GM06990 (cell line): ENCODE measurements around the gene SCRT2.
A peak's percentile ranks its signal among the peaks of the same experiment; 100 is the strongest.

Source experiments
- DNase-seq: peaks from one replicate; pipeline ENCODE4 v3.0.0-alpha.2; 2011; ENCODE audit not compliant: insufficient read length; ENCODE audit errors: extremely low read depth
- H3K27me3 ChIP-seq: replicated peaks from 2 replicates; pipeline ENCODE4 v1.6.0; 2011; ENCODE audit warnings: low read length; ENCODE audit not compliant: control insufficient read depth, insufficient read depth
- H3K36me3 ChIP-seq: 2 replicates; pipeline ENCODE4 v1.5.1; 2011; ENCODE audit warnings: low read length; ENCODE audit not compliant: control insufficient read depth, insufficient read depth
- H3K4me3 ChIP-seq: replicated peaks from 2 replicates; pipeline ENCODE4 v1.5.1; 2011; ENCODE audit warnings: low read depth, mild to moderate bottlenecking, control low read depth, low read length
- TF ChIP-seq, protein P1 (sequence below): IDR thresholded peaks from 2 replicates; pipeline ENCODE4 v1.5.1; 2011; ENCODE audit warnings: low read length, control low read depth, mild to moderate bottlenecking, inconsistent platforms; ENCODE audit not compliant: insufficient read depth, poor library complexity, severe bottlenecking

Gene SCRT2

DNA sequence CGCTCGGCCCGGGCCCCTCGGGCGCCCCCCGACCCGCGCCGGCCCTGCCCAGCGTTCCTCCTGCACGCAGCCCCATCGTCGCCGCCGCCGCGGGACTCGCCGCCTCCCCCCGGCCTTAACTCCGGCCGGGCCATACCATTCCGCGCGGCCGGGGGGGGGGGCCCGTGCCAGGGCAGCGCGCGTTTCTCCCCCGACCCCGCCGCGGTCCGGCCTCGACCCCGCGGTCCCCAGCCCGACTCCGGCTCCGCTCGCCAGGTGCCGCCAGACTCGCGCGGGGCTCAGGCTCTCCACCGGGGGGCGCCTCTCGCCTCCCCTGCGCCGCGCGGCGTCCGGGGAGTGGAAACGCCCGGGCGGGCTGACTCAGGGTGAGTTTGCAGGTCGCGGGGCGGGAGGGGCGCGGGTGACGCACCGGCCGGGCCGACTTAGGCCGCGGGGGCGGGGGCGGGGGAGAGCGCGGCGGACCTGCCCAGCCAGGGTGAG is 22.5 kb downstream of the SCRT2 start, which contains the start of gene SRXN1:
SRXN1 (minus strand) TSS at position 91 of the 480 bp plus-strand sequence; CDS start at position 76, 15 bp downstream.
- peak within 1 kb of the TSS; percentile 90 for H3K4me3 ChIP-seq
- H3K27me3 ChIP-seq = no peaks in the 10 kb centered on the region; the same call in 1 of the 2 replicates
- TF ChIP-seq, protein P1, sequence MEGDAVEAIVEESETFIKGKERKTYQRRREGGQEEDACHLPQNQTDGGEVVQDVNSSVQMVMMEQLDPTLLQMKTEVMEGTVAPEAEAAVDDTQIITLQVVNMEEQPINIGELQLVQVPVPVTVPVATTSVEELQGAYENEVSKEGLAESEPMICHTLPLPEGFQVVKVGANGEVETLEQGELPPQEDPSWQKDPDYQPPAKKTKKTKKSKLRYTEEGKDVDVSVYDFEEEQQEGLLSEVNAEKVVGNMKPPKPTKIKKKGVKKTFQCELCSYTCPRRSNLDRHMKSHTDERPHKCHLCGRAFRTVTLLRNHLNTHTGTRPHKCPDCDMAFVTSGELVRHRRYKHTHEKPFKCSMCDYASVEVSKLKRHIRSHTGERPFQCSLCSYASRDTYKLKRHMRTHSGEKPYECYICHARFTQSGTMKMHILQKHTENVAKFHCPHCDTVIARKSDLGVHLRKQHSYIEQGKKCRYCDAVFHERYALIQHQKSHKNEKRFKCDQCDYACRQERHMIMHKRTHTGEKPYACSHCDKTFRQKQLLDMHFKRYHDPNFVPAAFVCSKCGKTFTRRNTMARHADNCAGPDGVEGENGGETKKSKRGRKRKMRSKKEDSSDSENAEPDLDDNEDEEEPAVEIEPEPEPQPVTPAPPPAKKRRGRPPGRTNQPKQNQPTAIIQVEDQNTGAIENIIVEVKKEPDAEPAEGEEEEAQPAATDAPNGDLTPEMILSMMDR = peak; percentile 35
- DNase-seq = peak; percentile 92
- peaks cover 5% of the 10 kb centered on the region for H3K36me3 ChIP-seq

DNA sequence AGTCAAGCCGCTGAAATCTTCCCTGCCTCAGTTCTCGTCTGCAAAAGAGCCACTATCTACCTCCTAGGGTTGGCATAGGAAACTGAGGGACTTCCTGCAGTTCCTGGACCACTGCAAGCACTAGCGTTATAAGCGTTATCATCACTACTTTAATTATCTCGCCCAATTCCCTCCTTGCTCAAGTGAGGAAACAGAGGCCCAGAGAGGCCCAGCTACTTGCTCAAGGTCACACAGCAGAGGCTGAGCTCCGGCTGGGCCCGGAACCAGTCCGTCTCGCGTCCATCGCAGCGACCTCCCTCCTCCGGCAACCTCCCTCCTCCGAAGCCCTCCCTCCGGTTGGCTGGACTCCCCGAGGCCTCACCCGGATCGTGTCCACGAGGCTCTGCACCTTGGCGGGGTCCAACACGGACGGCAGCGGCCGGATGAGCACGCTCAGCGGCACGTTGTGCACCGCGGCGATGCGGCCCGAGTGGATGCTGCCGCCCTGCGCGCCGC is 22.9 kb downstream of the SCRT2 start:
- no peak for DNase-seq
- Histone ChIP-seq H3K27me3 (no peaks in the 10 kb centered on the region; the same call in 1 of the 2 replicates), H3K36me3 (peaks cover 8% of the 10 kb centered on the region), H3K4me3 (peak overlapping the region; percentile 90)
- TF ChIP-seq, protein P1 = no peak

DNA sequence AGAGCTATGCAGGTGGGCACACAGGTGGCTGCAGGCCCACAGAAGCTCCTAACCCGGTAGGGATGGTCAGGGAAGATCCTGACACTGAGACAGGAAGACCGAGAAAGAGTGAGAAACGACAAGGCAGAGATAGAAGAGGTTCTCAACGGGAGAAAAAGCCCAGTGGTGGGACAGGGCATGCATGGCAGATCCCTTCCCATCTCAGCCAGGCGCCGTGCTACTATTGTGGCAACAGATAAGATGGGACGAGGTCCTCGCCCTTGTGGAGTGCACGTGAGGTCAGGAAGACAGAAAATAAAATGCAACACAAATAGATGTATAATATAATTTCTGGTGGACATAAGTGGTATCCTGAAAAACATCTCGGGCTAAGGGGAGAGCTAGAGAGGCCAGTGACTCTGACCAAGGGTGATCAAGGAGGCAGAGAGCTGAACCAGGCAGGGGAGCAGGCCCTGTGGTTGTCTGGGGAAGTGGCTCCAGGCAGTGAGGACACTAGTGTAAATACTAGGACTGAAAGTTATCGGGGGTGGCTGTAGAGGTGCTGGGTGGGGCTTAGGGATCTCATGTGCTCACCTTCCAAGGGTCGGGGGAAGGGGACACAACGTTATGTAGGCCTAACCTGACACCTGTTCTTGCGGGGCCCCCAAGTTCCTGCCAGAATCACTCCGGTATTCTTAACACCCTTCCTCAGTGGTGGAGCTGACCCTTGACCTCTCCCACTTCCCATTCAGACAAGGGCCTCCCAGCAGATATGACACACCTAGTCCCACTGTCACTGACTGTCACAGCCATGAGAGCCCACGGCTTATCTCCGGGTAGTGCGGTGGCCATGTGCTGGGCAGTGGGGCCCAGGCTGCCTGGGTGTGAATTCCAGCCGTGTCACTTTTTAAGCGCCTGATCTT is 23.6 kb downstream of the SCRT2 start:
- DNase-seq = peak; percentile 40
- TF ChIP-seq, protein P1 = no peak
- Histone ChIP-seq H3K4me3 (peak overlapping the region; percentile 90), H3K36me3 (peaks cover 13% of the 10 kb centered on the region), H3K27me3 (no peaks in the 10 kb centered on the region; the same call in 1 of the 2 replicates)

DNA sequence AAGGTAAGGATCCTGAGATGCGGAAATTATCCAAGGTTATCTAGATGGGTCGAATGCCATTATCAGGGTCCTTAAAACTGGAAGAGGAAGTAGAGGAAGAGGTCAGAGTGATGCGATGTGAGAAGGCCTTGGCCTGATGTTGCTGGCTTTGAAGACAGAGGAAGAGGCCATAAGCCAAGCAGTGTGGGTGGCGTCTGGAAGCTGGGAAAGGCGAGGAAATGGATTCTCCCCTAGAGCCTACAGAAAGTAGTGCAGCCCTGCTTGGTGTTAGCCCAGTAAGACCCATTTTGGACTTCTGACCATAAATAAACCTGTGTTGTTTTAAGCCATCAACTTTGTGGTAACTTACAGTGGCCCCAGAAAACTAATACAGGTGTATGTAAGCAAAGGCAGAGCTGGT is 24.6 kb downstream of the SCRT2 start:
- Histone ChIP-seq H3K27me3 (no peaks in the 10 kb centered on the region), H3K36me3 (peaks cover 13% of the 10 kb centered on the region), H3K4me3 (no peak overlapping the region)
- no peak for DNase-seq
- TF ChIP-seq, protein P1 = no peak

DNA sequence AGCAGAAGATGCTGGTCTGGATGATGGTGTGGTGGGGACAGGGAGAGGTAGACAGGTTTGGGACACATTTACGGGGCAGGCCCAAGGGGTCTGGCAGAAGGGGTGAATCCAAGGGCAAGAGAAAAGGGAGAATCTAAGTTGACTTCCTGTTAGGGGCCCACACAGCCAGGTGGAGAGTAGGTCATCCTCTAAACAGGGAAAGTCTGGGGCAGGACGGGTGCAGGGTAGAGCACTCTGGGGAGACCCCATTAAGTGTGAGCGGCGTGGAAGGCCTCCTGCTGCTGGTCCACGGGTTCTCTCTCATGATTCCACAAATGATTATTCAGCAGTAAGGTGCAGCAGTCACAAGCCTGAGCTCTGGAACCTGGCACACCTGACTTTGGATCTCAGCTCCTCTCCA is 25.3 kb downstream of the SCRT2 start:
- no peak for DNase-seq
- H3K27me3 ChIP-seq = no peaks in the 10 kb centered on the region
- H3K4me3 ChIP-seq = no peak overlapping the region
- TF ChIP-seq, protein P1 = no peak
- peaks cover 13% of the 10 kb centered on the region for H3K36me3 ChIP-seq
